ENCODE measurements around the gene RCE1. TPM values are rescaled to one million over a fixed set of nuclear protein-coding genes. Genes with fewer than 3 reads are reported as not detected.
A peak's percentile ranks its signal among the peaks of the same experiment; 100 is the strongest.

RCE1 gene
- total and polyA plus RNA-seq, 10 donors: 10.0 to 27.9 (median 17.7) TPM

- no peak overlapping the region for H3K4me3 ChIP-seq
Observed at GRCh38 chr11:66850588-66851238, 7.5 kb downstream of the RCE1 start.

GRCh38 chr11:66851239-66851596 is 8.0 kb downstream of the RCE1 start:
- Histone ChIP-seq H3K36me3 (peaks cover 0 to 33% (median 18%) of the 10 kb centered on the region in 6 donors), H3K9me3 (no peaks in the 10 kb centered on the region), H3K27me3 (replicated peaks in 1 of 7) (no peaks in the 10 kb centered on the region), H3K4me3 (no peak overlapping the region), H3K27ac (no peak overlapping the region), H3K4me1 (peaks cover 5 to 26% (median 16%) of the 10 kb centered on the region in 6 donors)
- intact Hi-C loops (cut with DNase I; ENCODE audit: low total_unique reads): no loop called here
- 81 to 96% (median 89%) methylated on average over 2 to 4 of the region's 4 CpGs for WGBS, 5 donors
- TF ChIP-seq POLR2AphosphoS5 (IDR thresholded peaks at IDR 0.05) (no peak), POLR2A (IDR thresholded peaks at IDR 0.05) (no peak), CTCF (IDR thresholded peaks at IDR 0.05 in 8 of 11, conservative IDR thresholded peaks at IDR 0.05 in 3 of 11) (no peak)
- DNase-seq: peak; percentile 41

More at GRCh38 chr11:66850588-66851238, 7.5 kb downstream of the RCE1 start:
- H3K27ac ChIP-seq: no peak overlapping the region
- WGBS, 5 donors: 88 to 92% (median 90%) methylated on average over 19 to 23 of the region's 23 CpGs
- TF ChIP-seq POLR2AphosphoS5 (IDR thresholded peaks at IDR 0.05) (peak in 1 of 3 donors; percentile 9), POLR2A (IDR thresholded peaks at IDR 0.05) (no peak), CTCF (IDR thresholded peaks at IDR 0.05 in 8 of 11, conservative IDR thresholded peaks at IDR 0.05 in 3 of 11) (no peak)
- peaks cover 3 to 27% (median 13%) of the 10 kb centered on the region in 6 donors for H3K4me1 ChIP-seq
- intact Hi-C loops (cut with DNase I; ENCODE audit: low total_unique reads): no loop called here
- H3K9me3 ChIP-seq: no peaks in the 10 kb centered on the region
- peak; percentile 68 for DNase-seq
- H3K27me3 ChIP-seq (replicated peaks in 1 of 7): no peaks in the 10 kb centered on the region
- peaks cover 0 to 38% (median 22%) of the 10 kb centered on the region in 6 donors for H3K36me3 ChIP-seq

GRCh38 chr11:66851698-66852465 is 8.6 kb downstream of the RCE1 start:
- TF ChIP-seq CTCF (IDR thresholded peaks at IDR 0.05 in 8 of 11, conservative IDR thresholded peaks at IDR 0.05 in 3 of 11) (peak in 2 of 11 experiments; percentile 10 to 19), POLR2A (IDR thresholded peaks at IDR 0.05) (no peak), POLR2AphosphoS5 (IDR thresholded peaks at IDR 0.05) (no peak)
- 55 to 69% (median 63%) methylated on average over 25 to 26 of the region's 26 CpGs for WGBS, 5 donors
- Histone ChIP-seq H3K36me3 (peaks cover 0 to 27% (median 11%) of the 10 kb centered on the region in 6 donors), H3K4me1 (peaks cover 5 to 28% (median 16%) of the 10 kb centered on the region in 6 donors), H3K27ac (no peak overlapping the region), H3K27me3 (replicated peaks in 1 of 7) (no peaks in the 10 kb centered on the region), H3K9me3 (no peaks in the 10 kb centered on the region), H3K4me3 (no peak overlapping the region)
- intact Hi-C loops (cut with DNase I; ENCODE audit: low total_unique reads): no loop called here
- peak; percentile 64 for DNase-seq

Data from spleen (tissue), 11 donors.